Activated T-cell treated with anti-CD3 and anti-CD28 coated beads, Interleukin-2, amount 50 U/mL, for 4 hours (primary cell): ENCODE measurements around the gene ADRA2A. TPM values are rescaled to one million over a fixed set of nuclear protein-coding genes. Genes with fewer than 3 reads are reported as not detected.

ENCODE experiments used
- ATAC-seq, 2 donors: fragments of 200-7000 bp; cut with Tn5 transposase; one replicate each; pipeline ENCODE4 v1.10.0; 2021
- DNase-seq: peaks from one replicate; pipeline ENCODE4 v3.0.0-alpha.2; 2020
- H3K27me3 Mint-ChIP-seq: one replicate; pipeline ENCODE4 v1.8.0; 2021; ENCODE audit warnings: low read depth, mixed read lengths
- H3K36me3 Mint-ChIP-seq: one replicate; pipeline ENCODE4 v1.8.0; 2022; ENCODE audit warnings: mixed read lengths; ENCODE audit not compliant: insufficient read depth
- H3K4me1 Mint-ChIP-seq: one replicate; pipeline ENCODE4 v1.8.0; 2021; ENCODE audit warnings: low read depth, mixed read lengths
- H3K4me3 Mint-ChIP-seq: one replicate; pipeline ENCODE4 v1.8.0; 2021; ENCODE audit warnings: mild to moderate bottlenecking, moderate library complexity, mixed read lengths
- H3K9me3 Mint-ChIP-seq: one replicate; pipeline ENCODE4 v1.8.0; 2021; ENCODE audit warnings: mixed read lengths
- total RNA-seq, 3 donors: library from RNA; stranded (reverse); gene quantifications; one replicate each; pipeline ENCODE4 v1.2.1, GENCODE V29; 2021

ADRA2A gene
- total RNA-seq, 3 donors from 2014 or later, result 0.05 to 0.10 (median 0.05) TPM

- Mint-ChIP-seq H3K4me1 (no peaks in the 10 kb centered on the region), H3K27me3 (peaks cover 6% of the 10 kb centered on the region), H3K4me3 (no peak overlapping the region), H3K36me3 (no peaks in the 10 kb centered on the region), H3K9me3 (no peaks in the 10 kb centered on the region)
- DNase-seq, result no peak
- ATAC-seq, result no peak
These were observed 50.4 kb downstream of the ADRA2A start for GRCh38 chr10:111127081-111127848.

GRCh38 chr10:111128331-111129180 is 51.7 kb downstream of the ADRA2A start:
- Mint-ChIP-seq H3K27me3 (peaks cover 6% of the 10 kb centered on the region), H3K36me3 (no peaks in the 10 kb centered on the region), H3K4me1 (no peaks in the 10 kb centered on the region), H3K4me3 (no peak overlapping the region), H3K9me3 (no peaks in the 10 kb centered on the region)
- DNase-seq, result no peak
- no peak for ATAC-seq

- Mint-ChIP-seq H3K9me3 (no peaks in the 10 kb centered on the region), H3K36me3 (no peaks in the 10 kb centered on the region), H3K4me1 (no peaks in the 10 kb centered on the region), H3K27me3 (peaks cover 6% of the 10 kb centered on the region), H3K4me3 (no peak overlapping the region)
- ATAC-seq (no peak), DNase-seq (no peak)
These were observed 52.5 kb downstream of the ADRA2A start for GRCh38 chr10:111129363-111129762.

- Mint-ChIP-seq H3K4me1 (no peaks in the 10 kb centered on the region), H3K4me3 (no peak overlapping the region), H3K36me3 (no peaks in the 10 kb centered on the region), H3K9me3 (no peaks in the 10 kb centered on the region), H3K27me3 (peaks cover 12% of the 10 kb centered on the region)
- ATAC-seq (no peak), DNase-seq (no peak)
These were observed 53.6 kb downstream of the ADRA2A start for GRCh38 chr10:111130471-111130870.

Other genes with a start within 250 kb of the ADRA2A start
- gene PDCD4, start 205.1 kb upstream of the ADRA2A start, total RNA-seq, result 10 to 100 TPM; 36.5 to 55.1 (median 41.3) TPM
- gene BBIP1, start 157.8 kb upstream of the ADRA2A start, total RNA-seq, result 10 to 100 TPM; 23.7 to 25.6 (median 24.7) TPM
- 10 to 100 TPM; 33.0 to 43.3 (median 41.8) TPM for gene SHOC2, start 157.4 kb upstream of the ADRA2A start, total RNA-seq